GM19193 (cell line): ENCODE results near the gene ABCA12.

Experiments
- POLR2A ChIP-seq: IDR thresholded peaks from 4 replicates; pipeline ENCODE4 v1.6.1; 2011; ENCODE audit not compliant: insufficient read depth, insufficient read length; ENCODE audit errors: extremely low read depth

The ABCA12 gene

DNA sequence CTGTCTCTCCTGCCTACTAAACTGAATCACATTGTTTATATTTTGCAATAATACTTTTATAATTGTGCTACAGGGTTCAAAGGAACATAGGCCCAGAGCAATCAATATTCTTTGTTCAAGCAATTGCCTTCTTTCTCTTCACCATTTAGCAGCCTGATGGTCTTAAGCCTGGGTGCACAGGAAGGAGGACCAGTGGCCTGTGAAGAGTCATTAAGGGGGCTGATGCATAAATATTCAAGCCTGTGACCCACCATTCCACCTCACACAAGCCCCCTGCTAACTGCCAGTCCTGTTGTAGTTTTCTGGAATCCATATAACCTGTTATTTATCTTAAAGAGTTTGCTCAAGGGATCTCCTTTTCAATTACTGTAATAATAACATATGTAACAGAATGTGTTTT is 56.0 kb downstream of the ABCA12 start:
- no peak for TF ChIP-seq POLR2A

DNA sequence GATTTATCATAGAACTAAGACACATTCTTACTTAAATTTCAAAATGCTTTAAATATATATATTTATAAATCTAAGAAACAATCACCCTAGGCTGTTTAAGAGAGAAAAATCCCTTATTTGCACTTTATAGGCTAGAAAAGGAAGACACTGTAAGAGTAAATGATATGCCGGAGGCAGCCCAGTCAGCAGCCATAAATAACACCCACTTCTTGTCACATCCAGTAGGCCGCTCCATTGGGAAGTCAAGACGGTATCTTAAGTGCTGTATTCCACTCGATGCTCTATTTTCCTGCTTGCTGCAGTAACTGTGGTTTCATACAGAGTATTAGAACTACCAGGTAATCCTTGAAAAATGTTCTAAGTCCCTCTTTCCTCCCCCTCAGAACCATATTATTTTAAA is 57.9 kb downstream of the ABCA12 start:
- TF ChIP-seq POLR2A: no peak

- TF ChIP-seq POLR2A: no peak
These were observed 66.8 kb downstream of the ABCA12 start for GRCh38 chr2:215071676-215072075.

GRCh38 chr2:215068399-215068798 is 70.0 kb downstream of the ABCA12 start:
- no peak for TF ChIP-seq POLR2A

- no peak for TF ChIP-seq POLR2A
These were observed 72.3 kb downstream of the ABCA12 start for GRCh38 chr2:215066124-215066523.

DNA sequence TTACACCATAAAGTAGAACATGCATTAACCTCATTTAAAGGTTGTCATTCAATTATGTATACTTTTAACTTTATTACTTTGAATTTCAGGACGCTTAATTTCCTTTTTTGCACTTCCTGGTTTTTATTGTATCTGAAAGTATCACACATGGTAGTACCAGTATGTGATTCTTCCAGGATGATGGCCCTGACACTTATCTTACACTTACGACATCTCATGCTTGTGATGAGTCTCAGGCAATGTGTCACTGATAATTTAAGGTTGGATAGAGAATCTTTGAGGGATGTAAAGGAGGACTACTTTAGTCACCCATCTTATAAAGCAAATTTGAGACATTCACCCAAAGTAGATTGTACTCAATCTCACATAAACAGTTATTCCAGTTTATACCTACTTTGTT is 74.9 kb downstream of the ABCA12 start:
- no peak for TF ChIP-seq POLR2A

GRCh38 chr2:215060861-215061536 is 77.4 kb downstream of the ABCA12 start:
- TF ChIP-seq POLR2A: no peak

DNA sequence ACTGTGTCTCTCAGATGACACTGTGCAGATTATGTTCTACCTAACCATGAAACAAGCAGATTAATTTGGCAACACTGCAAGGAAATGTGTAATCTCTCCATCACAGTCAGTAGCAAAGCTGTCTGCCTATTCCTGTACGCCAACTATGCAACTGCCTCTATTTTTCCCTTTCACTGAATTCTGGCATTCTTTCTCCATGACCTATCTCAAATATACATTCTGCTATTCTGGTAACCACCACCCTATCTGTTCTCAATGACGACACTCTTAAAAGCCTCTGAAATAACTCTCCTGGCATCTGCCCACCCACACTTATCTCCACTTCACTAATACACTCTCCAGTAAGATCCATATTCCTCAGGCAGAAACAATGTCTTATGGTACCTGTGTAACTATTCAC is 78.7 kb downstream of the ABCA12 start:
- no peak for TF ChIP-seq POLR2A

DNA sequence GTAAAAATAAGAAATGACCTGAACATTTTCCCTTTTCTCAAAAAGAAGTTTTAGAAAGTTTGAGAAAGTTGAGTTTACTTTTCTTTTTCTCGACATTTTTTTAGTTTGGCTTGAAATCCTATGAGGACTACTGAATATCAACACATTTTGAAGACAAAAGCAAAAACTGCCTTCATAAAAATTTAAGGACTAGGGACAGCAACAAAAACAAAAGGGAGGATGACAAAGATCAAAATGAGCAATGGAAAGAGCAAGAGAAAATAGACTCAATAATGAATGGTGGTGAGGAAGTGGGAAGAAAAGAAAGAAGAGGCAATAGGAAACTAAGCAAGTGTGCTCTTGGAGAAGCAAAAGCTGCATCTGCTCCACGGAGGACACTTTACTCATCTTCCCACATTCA is 82.5 kb downstream of the ABCA12 start:
- TF ChIP-seq POLR2A: no peak

GRCh38 chr2:215052810-215053209 is 85.6 kb downstream of the ABCA12 start:
- TF ChIP-seq POLR2A: no peak

- no peak for TF ChIP-seq POLR2A
These were observed 86.0 kb downstream of the ABCA12 start for GRCh38 chr2:215052404-215052803.

DNA sequence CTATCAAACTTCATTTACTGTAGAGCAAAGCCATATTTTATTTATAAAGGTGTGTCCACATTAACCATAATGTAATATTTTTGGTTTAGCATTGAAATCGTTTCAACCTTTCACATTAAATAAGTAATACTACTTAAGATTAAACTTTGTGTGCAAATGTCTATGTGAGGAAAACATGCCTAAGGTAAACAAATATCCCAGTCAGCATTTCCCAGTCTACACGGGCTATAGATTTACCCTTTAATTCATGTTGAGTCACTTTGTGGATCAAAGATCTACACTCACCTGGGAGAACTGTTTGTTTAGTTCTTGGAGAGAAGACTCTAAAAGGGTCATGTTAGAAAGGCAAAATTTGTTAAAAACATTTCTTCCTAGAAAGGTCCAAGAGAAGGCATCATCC is 89.1 kb downstream of the ABCA12 start:
- TF ChIP-seq POLR2A: no peak

DNA sequence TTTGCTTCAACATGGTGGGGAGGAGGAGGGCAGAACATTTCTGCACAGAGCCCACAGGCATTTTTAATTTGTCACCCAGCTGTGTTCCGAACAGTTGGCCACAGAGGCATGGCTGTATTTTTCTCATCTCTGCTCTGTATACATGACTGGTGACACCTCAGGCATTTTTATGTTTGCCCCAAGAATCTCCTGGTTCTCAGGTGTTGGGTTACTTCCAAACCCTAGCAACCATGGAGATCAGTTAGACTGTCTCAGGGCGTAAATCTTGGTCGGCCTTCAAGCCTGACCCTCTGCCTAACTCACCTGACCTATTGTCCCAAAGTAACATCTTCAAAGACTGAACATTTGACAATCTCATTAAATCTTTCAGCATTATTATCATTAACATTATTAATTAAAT is 100.0 kb downstream of the ABCA12 start:
- no peak for TF ChIP-seq POLR2A

DNA sequence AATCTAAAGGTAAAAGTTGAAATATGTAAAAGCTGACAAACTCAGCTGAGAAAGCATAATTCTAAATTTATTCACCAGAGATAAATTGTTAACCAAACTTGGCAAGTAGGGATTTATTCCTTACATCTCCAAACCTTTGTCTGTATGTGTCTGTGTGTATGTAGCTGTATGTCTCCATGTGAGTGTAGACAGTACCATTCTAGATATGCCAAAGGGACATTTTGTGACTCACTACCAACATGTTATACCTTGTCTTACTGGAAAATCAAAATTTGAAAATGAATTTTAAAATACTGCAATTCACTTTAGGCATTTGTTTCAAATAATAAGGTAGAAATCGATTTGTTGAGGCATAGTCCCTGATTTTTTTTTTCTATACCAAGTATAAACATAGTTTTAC is 102.1 kb downstream of the ABCA12 start:
- TF ChIP-seq POLR2A: no peak

GRCh38 chr2:215034154-215034553 is 104.3 kb downstream of the ABCA12 start:
- TF ChIP-seq POLR2A: no peak

DNA sequence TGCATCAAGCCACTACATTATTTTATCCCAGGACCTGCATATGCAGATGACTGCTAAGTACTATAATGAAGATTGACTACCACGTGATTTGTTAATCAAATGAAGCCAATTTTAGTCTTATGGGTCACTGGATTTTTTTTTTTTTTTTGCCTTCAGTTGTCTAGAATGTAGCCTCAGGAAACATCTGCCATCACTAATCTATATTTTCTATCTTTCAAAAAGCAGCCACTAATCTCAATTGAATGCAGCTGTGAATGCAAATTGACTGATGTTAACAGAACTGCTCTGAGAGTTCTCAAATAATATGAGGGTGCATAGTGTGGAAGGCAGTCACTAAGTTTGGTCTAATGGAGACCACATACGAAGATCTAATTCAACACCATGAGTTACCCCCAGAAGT is 106.3 kb downstream of the ABCA12 start:
- TF ChIP-seq POLR2A: no peak

- no peak for TF ChIP-seq POLR2A
These were observed 107.1 kb downstream of the ABCA12 start for GRCh38 chr2:215031321-215031720.

- no peak for TF ChIP-seq POLR2A
These were observed 108.5 kb downstream of the ABCA12 start for GRCh38 chr2:215029936-215030335.

GRCh38 chr2:215028231-215028630 is 110.2 kb downstream of the ABCA12 start:
- TF ChIP-seq POLR2A: no peak
